ENCODE data around the gene DIPK1C. TPM values are rescaled to one million over a fixed set of nuclear protein-coding genes. Genes with fewer than 3 reads are reported as not detected.

The DIPK1C gene
- polyA plus RNA-seq, 4 donors = 0.25 to 0.56 (median 0.36) TPM

DNA sequence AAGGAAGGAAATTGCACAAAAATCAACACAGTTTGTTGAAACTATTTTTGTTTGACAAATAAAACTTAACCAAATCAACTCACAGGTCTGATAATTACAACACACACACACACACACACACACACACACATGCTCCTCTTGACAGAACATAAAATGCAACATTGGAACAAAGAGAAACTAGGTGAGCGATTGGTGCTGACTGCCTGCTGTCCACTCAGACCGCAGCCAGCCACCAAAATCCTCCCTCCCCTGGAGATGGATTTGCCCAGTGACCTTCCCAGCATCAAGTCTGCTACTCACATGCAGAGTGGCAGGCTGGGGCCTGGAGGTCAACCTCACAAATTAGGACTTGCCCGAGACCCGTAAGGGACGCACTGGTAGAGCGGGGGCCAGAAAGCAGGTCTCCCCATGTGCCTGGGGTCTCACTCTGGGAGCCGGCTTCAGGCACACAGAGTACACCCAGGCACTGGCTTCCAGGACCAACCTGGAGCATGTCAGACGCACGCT is 61.4 kb downstream of the DIPK1C start:
- no peak for DNase-seq (ENCODE audit: low read depth in 4 of 4, low spot score in 3 of 4)

DNA sequence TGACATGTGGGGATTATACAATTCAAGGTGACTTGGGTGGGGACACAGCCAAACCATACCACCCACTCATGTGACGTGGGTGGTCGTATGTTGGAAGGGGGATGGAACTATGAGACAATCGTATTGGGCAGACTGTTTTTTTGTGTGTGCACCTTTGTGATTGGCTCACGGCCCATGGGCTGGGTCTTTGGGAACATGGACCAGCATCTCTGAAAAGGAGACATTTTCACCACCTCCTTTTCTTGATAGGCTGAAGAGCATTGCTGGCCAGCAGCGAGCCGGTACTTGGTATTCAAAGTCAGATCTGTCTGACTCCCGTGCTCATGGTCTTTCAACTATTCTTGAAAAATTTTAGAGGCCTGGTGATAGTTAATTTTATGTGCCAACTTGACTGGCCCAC is 62.1 kb downstream of the DIPK1C start:
- no peak for DNase-seq (ENCODE audit: low read depth in 4 of 4, low spot score in 3 of 4)

DNA sequence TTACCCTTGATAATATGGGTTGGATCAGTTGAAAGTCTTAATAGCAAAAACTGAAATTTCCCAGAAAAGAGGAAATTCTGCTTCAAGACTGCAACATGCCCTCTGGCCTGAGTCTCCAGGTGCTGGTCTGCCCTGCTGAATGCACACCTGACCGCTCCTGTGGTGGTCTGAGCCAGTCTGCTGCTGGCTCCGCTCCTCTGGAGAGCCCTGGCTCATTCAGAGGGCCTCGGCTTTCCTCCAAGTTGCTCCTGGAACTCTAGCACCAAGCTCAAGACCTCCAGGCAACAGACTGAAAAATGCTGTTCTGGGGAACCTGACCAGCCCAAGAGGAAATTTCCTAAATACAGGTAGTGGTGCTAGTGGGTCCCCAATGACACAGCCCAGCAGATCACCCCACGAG is 64.8 kb downstream of the DIPK1C start:
- DNase-seq (ENCODE audit: low read depth in 4 of 4, low spot score in 3 of 4) = no peak

DNA sequence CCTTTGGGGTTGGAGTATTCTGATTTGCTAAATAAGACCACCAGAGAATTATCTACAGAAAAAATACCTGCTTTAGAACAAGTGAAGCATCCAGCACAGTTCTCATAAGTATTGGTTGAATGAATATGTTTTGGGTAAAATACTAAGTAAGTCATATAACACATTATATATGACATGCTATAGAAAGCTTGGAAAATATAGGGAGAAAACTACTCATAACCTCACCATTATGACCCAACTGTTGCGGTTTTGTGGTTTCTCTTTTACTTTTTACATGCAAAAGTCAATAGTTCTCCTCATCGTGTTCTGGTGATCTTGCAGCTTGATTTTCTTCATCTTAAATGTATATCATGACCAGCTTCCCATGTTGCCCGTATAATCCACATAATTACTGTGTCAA is 66.2 kb downstream of the DIPK1C start:
- no peak for DNase-seq (ENCODE audit: low read depth in 4 of 4, low spot score in 3 of 4)

DNA sequence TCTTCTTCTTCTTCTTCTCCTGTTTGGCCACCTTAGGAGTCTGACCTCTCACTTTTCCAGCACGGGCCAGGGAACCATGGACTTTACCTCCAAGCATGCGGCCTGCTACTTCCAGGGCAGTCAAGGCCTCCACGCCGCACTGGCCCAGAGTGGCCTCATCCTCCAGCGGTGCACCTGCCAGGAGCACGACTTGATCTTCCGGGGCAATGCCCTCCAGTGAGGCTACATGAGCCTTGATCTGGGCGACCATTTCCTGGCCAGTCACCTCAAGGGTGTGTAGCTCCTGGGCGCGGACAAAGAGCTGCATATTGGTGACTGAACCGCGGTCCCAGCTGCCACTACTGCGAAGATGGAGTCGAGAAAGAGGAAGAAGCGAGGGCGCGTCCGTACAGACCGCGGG is 67.1 kb downstream of the DIPK1C start:
- no peak for DNase-seq (ENCODE audit: low read depth in 4 of 4, low spot score in 3 of 4)

DNA sequence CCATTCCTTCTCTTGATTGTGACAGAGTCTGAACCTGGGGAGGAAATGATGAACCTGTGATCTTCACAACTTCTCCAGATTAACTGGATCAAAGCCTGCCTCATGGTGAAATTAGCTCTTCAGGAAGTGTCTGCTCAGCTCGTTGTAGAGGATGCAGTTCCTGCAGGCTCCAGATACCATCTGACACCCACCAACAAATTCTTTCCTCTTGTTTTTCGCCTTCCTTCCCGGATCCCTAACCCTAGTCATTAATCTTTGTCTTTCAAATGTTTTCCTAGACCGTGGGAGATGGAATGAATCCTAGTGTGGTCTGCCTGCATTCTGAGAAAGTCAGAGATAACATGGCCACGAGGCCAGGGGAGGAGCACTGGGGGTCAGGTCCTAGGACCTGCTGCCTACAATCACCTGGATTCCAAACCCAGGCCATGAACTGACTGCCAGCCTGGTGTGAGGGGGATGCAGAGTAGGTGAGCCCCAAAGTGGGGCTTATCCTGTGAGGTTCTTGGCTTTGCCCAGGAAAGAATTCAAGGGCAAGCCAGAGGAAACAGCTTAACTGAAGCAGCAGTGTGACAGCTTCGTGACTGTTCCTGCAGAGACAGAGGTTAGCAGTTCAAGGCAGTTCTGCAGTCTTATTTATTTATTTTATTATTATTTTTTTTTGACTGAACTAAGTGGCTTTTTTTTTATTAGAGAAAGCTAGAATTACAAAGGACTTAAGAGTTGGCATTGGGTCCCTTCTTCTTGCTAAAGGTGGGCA is 67.8 kb downstream of the DIPK1C start:
- DNase-seq (ENCODE audit: low read depth in 4 of 4, low spot score in 3 of 4) = no peak

DNA sequence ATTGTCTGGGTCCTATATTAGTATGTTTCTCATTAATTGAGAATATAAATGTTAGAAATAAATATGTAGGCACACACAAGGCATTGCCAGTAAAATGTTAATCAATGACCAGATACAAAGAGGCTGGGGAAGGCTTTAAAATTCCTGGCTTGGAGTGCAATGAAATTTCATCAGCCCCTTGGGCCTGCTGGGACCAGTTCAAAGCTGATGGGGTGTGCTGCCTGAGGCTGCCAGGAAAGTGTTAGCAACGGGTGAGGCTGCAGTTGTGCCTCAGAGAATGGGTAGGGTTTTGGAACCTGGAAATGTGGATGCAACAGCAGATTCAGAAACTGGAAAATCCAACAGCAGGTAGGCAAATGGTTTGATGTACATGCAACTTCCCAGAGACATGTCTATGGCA is 68.9 kb downstream of the DIPK1C start:
- no peak for DNase-seq (ENCODE audit: low read depth in 4 of 4, low spot score in 3 of 4)

DNA sequence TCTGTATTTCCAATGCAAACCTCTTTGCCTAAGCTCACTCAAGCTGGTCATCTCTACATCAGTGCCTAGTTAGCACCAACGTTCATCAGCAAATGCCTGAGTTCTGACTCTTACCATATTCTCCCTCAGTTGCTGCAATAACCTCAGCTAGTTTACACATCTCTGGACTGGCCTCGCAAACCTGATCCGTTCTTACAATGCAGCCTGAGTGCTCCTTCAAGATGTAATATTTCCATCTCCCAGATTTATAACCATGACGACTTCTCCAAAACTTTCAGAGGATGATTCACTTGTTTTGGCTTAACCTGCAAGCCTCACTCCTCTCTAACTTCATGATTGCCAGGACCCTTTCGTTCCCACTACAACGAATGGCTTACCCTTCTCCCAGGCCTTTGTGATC is 69.7 kb downstream of the DIPK1C start:
- no peak for DNase-seq (ENCODE audit: low read depth in 4 of 4, low spot score in 3 of 4)

Other genes starting within 250 kb of the DIPK1C start
- 100 to 1,000 TPM; 302 to 318 (median 312) TPM for gene CYB5A, start 165.3 kb downstream of the DIPK1C start, polyA plus RNA-seq (ENCODE audit: insufficient read length in 4 of 4)
- gene C18orf63, start 141.5 kb downstream of the DIPK1C start, polyA plus RNA-seq (ENCODE audit: insufficient read length in 4 of 4) = under 1 TPM; 0.25 to 0.40 (median 0.32) TPM
- 100 to 1,000 TPM; 263 to 289 (median 279) TPM for gene CNDP2, start 39.1 kb upstream of the DIPK1C start, polyA plus RNA-seq (ENCODE audit: insufficient read length in 4 of 4)
- 1 to 10 TPM in 2 of 4 donors, under 1 TPM in 2; 0.72 to 2.0 (median 0.92) TPM for gene CNDP1, start 77.2 kb upstream of the DIPK1C start, polyA plus RNA-seq (ENCODE audit: insufficient read length in 4 of 4)
- 10 to 100 TPM in 2 of 4 donors, 1 to 10 TPM in 2; 9.6 to 11.6 (median 10.0) TPM for gene ZNF407, start 140.6 kb upstream of the DIPK1C start, polyA plus RNA-seq (ENCODE audit: insufficient read length in 4 of 4)